Fibroblast of lung (primary cell): ENCODE measurements around the gene ZNRF3. TPM values are rescaled to one million over a fixed set of nuclear protein-coding genes. Genes with fewer than 3 reads are reported as not detected.
A peak's percentile ranks its signal among the peaks of the same experiment; 100 is the strongest.
"Not testable (repeated sequence)": the region's sequence is repeated elsewhere in the genome, so short reads cannot be mapped to it uniquely, and the experiment has no call there.

Source experiments
- DNase-seq, 2 donors: peaks; one replicate each; pipeline versions ENCODE4 v3.0.0 to v3.0.0-alpha.2; 2010; ENCODE audit warnings: low read depth in 2 of 2
- H2AFZ ChIP-seq: 2 replicates; pipeline ENCODE4 v1.5.1; 2012; ENCODE audit warnings: low read length, control low read depth, inconsistent platforms
- H3K27ac ChIP-seq: 2 replicates; pipeline ENCODE4 v1.5.1; 2011; ENCODE audit warnings: low read length, control low read depth; ENCODE audit not compliant: insufficient read depth
- H3K27me3 ChIP-seq: 2 replicates; pipeline ENCODE4 v1.5.1; 2011; ENCODE audit warnings: mild to moderate bottlenecking, low read length; ENCODE audit not compliant: control insufficient read depth, insufficient read depth
- H3K36me3 ChIP-seq: 2 replicates; pipeline ENCODE4 v1.5.1; 2011; ENCODE audit warnings: low read length; ENCODE audit not compliant: control insufficient read depth, insufficient read depth
- H3K4me1 ChIP-seq: 2 replicates; pipeline ENCODE4 v1.5.1; 2011; ENCODE audit warnings: low read length; ENCODE audit not compliant: control insufficient read depth, insufficient read depth; ENCODE audit errors: extremely low read depth
- H3K4me2 ChIP-seq: 2 replicates; pipeline ENCODE4 v1.5.1; 2011; ENCODE audit warnings: low read length, control low read depth; ENCODE audit not compliant: insufficient read depth; ENCODE audit errors: extremely low read depth
- H3K4me3 ChIP-seq, 4 experiments: fragments of 200-600 bp in 1 of 4; sonication (generic) in 1 of 4; replicated peaks in 1 of 4; 2 replicates each; pipeline ENCODE4 v1.5.1; 2011 to 2016; ENCODE audit warnings: low read length in 4 of 4, low read depth in 3 of 4, mild to moderate bottlenecking in 3 of 4, control low read depth in 2 of 4, inconsistent platforms in 1 of 4, mixed read lengths in 1 of 4; ENCODE audit not compliant: insufficient read depth in 1 of 4; ENCODE audit errors: control extremely low read depth in 1 of 4
- H3K79me2 ChIP-seq: 2 replicates; pipeline ENCODE4 v1.5.1; 2012; ENCODE audit warnings: mild to moderate bottlenecking, low read length, inconsistent platforms; ENCODE audit not compliant: control insufficient read depth, insufficient read depth
- H3K9ac ChIP-seq: 2 replicates; pipeline ENCODE4 v1.5.1; 2011; ENCODE audit warnings: mild to moderate bottlenecking, low read length, control low read depth; ENCODE audit not compliant: insufficient read depth
- H3K9me3 ChIP-seq: 2 replicates; pipeline ENCODE4 v1.5.1; 2012; ENCODE audit warnings: low read depth, low read length; ENCODE audit not compliant: control insufficient read depth, insufficient read depth
- H4K20me1 ChIP-seq: 2 replicates; pipeline ENCODE4 v1.5.1; 2011; ENCODE audit warnings: low read length; ENCODE audit not compliant: control insufficient read depth, insufficient read depth; ENCODE audit errors: extremely low read depth
- CTCF ChIP-seq, 2 donors: IDR thresholded peaks in 1 of 2; conservative IDR thresholded peaks in 1 of 2; 1 replicate in 1 of 2; 2 replicates in 1 of 2; pipeline ENCODE4 v1.5.1; 2011 to 2012; ENCODE audit warnings: low read length in 2 of 2, control low read depth in 1 of 2, inconsistent platforms in 1 of 2, low read depth in 1 of 2, mild to moderate bottlenecking in 1 of 2
- EZH2 ChIP-seq: IDR thresholded peaks from 2 replicates; pipeline ENCODE4 v1.5.1; 2012; ENCODE audit warnings: low read length, control low read depth, mild to moderate bottlenecking; ENCODE audit errors: missing control alignments
- polyA plus RNA-seq, 2 donors: library from polyadenylated mRNA; depleted of rRNA in 1 of 2; stranded (reverse) in 1 of 2; unstranded in 1 of 2; fragments of >200 nt; gene quantifications; 2 replicates each; pipeline ENCODE4 v1.2.1, GENCODE V29; 2011 to 2012; ENCODE audit warnings: missing spikeins in 1 of 2
- total RNA-seq: library from RNA; depleted of rRNA; stranded (reverse); fragments of >200 nt; gene quantifications from 2 replicates; pipeline ENCODE4 v1.2.1, GENCODE V29; 2014

The ZNRF3 gene
- total and polyA plus RNA-seq, 2 donors (not counting 1 experiment from before 2014, with no cell fraction given): 1.1 to 2.6 TPM

DNA sequence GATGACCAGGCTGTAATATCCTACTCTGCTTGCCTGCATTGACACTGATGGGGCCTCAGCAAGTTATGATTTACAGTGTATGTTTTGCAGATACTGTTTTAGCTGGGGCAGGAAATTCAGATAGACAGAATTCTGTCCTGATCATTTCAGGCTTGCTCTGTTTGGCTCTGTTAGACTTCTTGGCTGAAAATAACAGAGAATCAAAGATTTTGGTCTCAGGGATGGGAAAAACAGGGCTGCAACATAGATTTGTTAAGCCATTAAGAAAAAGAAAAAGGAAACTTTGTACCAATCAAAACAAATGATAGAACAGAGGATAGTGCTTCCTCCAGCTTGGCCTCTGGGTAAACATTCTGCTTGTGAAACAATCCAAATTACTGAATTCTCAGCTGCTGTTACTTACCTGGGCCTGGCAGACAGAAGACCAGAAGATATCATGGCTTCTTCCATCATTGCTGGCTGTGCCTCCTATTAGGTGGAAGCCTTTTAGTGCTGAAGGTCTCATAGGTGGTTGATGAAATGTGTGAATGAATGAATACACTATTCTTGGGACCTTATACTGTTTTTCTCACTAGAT, 22.0 kb downstream of the ZNRF3 start:
- Histone ChIP-seq H3K27me3 (no peaks in the 10 kb centered on the region), H3K4me1 (peaks cover 18% of the 10 kb centered on the region), H3K4me3 (no peak overlapping the region), H3K9me3 (no peaks in the 10 kb centered on the region), H3K36me3 (no peaks in the 10 kb centered on the region), H3K4me2 (no peak overlapping the region), H2AFZ (no peak overlapping the region), H3K27ac (no peak overlapping the region), H3K9ac (no peak overlapping the region), H3K79me2 (peaks cover 3% of the 10 kb centered on the region), H4K20me1 (no peaks in the 10 kb centered on the region)
- TF ChIP-seq CTCF (conservative IDR thresholded peaks at IDR 0.05 in 1 of 2, IDR thresholded peaks at IDR 0.05 in 1 of 2; ENCODE audit: low read depth in 1 of 2, low read length in 2 of 2) (no peak), EZH2 (no peak)
- no peak for DNase-seq

DNA sequence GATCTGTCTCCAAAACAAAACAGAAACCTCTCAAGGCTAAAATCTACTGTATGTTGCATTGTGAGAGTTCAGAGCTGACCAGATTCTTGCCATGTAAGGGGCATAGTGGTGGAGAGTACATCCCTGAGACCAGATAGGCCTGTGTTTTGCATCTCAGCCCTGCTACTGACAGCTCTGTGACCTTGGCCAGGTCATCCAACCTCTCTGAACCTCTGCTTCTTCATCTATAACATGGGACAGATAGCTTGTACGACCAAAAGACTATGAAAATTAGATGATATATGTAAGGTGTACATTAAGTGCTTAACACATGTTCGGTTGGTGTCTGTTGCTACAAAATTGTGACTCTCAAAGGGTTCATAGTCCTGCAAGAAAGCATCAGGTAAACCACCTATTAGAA, 22.9 kb downstream of the ZNRF3 start:
- DNase-seq: no peak
- Histone ChIP-seq H3K79me2 (peaks cover 5% of the 10 kb centered on the region), H3K9me3 (no peaks in the 10 kb centered on the region), H3K4me3 (no peak overlapping the region), H3K27me3 (no peaks in the 10 kb centered on the region), H4K20me1 (no peaks in the 10 kb centered on the region), H3K4me2 (no peak overlapping the region), H3K4me1 (peaks cover 21% of the 10 kb centered on the region), H3K27ac (no peak overlapping the region), H3K9ac (no peak overlapping the region), H2AFZ (no peak overlapping the region), H3K36me3 (no peaks in the 10 kb centered on the region)
- TF ChIP-seq CTCF (conservative IDR thresholded peaks at IDR 0.05 in 1 of 2, IDR thresholded peaks at IDR 0.05 in 1 of 2; ENCODE audit: low read depth in 1 of 2, low read length in 2 of 2) (no peak), EZH2 (no peak)

- Histone ChIP-seq H3K9ac (no peak overlapping the region), H3K4me1 (peaks cover 31% of the 10 kb centered on the region), H3K4me3 (no peak overlapping the region), H4K20me1 (no peaks in the 10 kb centered on the region), H3K79me2 (peaks cover 5% of the 10 kb centered on the region), H3K4me2 (no peak overlapping the region), H2AFZ (no peak overlapping the region), H3K27ac (no peak overlapping the region), H3K27me3 (no peaks in the 10 kb centered on the region), H3K9me3 (no peaks in the 10 kb centered on the region), H3K36me3 (no peaks in the 10 kb centered on the region)
- TF ChIP-seq EZH2 (no peak), CTCF (conservative IDR thresholded peaks at IDR 0.05 in 1 of 2, IDR thresholded peaks at IDR 0.05 in 1 of 2; ENCODE audit: low read depth in 1 of 2, low read length in 2 of 2) (no peak)
- peak in 1 of 2 donors; percentile 19 for DNase-seq
These were observed 24.1 kb downstream of the ZNRF3 start for GRCh38 chr22:28907311-28908008.

DNA sequence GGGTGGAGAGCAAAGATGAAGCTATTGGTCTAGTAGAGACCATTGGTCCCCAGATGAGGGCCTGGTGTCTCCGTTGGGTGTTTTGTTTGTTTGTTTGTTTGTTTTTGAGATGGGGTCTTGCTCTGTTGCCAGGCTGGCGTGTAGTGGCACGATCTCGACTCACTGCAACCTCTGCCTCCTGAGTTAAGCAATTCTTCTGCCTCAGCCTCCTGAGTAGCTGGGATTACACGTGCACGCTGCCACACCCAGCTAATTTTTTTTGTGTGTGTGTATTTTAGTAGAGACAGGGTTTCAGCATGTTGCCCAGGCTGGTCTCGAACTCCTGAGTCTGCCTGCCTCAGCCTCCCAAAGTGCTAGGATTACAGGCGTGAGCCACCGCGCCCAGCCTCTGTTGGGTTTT, 25.4 kb downstream of the ZNRF3 start:
- not testable (repeated sequence) for H3K79me2 ChIP-seq, H2AFZ ChIP-seq, H4K20me1 ChIP-seq, DNase-seq, H3K36me3 ChIP-seq, H3K9me3 ChIP-seq, H3K27me3 ChIP-seq, H3K27ac ChIP-seq, H3K9ac ChIP-seq, H3K4me2 ChIP-seq, H3K4me3 ChIP-seq
- peaks cover 19% of the 10 kb centered on the region for H3K4me1 ChIP-seq
